LoVo (cell line): Measurements from ENCODE around the gene RTL10.

ENCODE experiments used
- DNase-seq: peaks from one replicate; pipeline ENCODE4 v3.0.0-alpha.2; 2016; ENCODE audit warnings: low spot score

Gene RTL10

DNA sequence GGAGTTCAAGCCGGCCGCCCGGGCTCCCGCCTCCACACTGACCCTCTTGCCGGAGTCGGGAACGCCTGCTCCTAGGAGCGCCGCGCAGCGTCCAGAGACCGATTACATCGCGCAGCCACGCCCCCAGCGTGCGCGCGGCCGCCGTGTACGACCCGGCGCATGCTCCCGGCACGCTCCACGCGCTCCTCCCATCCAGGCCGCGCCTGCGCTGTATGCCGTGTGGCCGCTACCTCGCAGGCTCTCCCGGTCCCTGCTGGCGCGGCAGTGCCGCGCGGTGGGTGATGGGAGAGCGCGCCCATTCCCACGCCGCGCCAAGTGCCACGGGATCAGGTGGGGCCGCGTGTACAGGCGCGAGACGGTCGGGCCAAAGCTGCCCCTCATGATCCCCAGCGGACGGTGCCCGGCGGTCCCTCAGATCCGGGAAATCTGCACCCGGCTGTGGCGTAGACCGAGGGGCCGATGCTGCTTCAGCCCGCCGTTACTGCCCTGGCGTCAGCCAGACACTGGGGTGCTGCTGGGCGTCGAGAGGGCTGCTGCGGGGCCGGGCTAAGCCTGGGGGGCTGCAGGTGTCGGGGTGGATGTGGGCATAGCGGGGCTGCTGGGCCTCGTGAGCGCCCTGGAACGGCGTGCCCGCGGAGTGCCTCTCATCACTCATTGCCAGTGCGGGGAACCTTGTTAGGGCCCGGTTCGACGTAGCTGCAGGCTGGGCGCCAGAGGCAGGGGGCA lies at the start of gene RTL10, which contains the start of gene GNB1L:
RTL10 (minus strand) TSS at position 97 of the 726 bp plus-strand sequence. CDS start 2,613 bp downstream, outside the sequence.
GNB1L (minus strand) TSS at position 97 of the 726 bp plus-strand sequence. CDS start 33,519 bp downstream, outside the sequence.
- DNase-seq, result peak; percentile 98

DNA sequence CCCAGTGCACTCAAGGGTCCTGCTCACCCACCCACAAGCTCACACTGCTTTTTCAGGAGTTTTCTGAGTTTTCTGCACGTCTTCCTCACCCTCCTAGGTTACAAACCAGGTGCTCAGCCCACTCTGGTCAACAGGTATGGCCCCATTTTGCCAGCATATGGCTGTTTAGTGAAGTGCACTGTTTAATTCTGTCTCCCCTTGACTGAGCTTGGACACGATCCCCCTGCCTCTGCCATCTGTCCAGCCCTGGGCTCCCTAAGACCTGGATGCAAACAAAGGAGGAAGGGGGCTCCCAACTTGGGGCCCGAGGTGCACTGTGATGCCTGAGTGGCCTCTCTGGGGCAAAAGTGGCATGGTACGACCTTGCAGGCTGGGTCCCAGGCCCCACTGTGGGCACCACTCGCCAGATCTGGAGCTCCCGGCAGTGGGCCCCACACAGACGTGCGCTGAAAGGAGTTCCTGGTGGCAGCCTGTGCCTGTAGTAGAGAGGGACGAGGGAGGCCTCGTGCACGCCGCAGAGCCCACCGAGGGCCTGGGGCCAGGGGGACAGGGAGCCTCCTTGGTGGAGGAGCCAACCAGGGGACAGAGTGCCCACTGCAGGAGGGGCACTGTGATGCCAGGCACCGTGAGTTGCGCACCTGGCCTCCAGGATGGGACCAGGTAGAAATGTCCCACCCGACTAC lies 49.6 kb upstream of the RTL10 start:
- DNase-seq, result no peak

GRCh38 chr22:19903513-19903912 lies 48.8 kb upstream of the RTL10 start:
- DNase-seq, result no peak

DNA sequence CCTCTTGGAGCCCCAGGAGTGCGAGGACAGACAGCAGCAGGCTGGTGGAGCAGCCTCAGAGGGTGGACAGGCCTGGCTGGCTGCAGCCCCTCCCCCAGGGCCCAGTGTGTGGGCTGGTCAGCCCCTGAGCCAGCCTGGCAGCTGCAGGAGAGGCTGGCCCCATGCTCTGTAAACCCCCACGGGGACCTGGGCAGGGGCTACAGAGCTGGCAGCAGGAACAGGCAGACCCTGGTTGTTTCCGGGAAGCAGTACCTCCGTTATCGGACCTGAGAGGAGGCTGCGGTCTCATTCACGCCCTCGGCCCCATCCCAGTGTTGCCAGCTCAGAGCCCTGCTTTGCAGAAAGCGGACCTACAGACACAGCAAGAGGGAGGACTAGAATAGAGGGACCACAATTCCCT lies 48.4 kb upstream of the RTL10 start:
- DNase-seq, result no peak

DNA sequence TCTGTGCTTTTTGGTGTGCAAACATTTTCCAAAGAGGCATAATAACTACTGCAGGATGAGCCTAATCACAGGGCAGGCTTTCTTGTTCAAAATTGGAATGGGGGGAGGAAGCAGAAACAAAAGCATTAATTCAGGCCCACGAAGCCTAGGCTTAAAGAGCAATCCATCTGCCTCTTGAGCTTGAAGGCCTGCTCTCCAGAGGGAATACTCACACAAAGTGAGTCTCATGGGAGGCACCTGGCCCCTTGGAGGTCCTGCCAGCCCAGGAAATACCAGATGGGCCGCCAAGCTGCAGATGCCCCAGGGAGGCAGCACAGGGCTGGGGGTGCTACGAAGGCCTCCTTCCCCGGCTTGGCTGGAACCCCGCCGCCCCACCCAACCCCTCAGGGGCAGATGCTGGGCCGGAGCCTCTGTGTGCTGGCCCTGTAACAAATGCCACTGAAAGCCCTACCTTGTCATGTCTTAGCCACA lies 47.6 kb upstream of the RTL10 start:
- DNase-seq, result no peak

GRCh38 chr22:19901577-19902244 lies 47.0 kb upstream of the RTL10 start:
- no peak for DNase-seq

GRCh38 chr22:19900707-19901436 lies 46.2 kb upstream of the RTL10 start:
- DNase-seq, result no peak

GRCh38 chr22:19898831-19899567 lies 44.3 kb upstream of the RTL10 start:
- no peak for DNase-seq

DNA sequence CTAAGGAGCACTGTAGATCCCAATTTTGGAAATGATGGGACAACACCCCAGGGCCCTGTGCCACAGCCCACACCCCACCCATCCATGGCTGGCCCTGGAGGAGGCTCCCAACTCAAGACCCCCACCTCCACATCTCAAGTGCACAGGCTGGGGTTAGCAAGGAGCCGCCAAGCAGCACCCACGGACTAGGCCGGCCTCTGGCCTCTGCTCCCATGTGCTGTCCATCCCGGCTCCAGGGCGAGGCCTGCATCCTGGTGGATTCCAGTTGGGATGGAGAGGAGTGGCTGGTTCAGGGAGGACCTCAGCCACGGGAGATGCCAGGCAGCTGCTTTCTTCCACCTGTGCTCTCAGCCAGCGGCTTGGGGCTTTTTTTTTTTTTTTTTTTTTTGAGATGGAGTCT lies 43.5 kb upstream of the RTL10 start:
- no peak for DNase-seq

DNA sequence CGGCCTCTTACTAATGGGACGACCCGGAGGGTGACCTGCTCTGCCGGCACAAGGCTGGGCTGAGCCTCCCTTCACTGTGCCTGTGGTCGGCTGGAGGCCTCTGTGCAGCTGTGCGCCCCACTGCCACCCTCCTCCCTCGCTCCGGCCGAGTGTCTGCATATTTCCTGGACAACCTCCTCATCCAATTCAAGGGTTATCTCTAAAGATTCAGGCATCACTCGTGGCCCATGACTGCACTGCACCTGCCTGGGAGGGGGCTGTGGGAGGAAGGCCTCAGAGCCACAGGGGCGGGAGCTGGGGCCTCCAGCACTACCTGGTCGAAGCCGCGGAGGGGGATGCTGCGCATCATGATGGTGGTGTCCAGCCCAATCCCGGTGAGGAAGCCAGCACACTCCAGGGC lies 43.1 kb upstream of the RTL10 start:
- no peak for DNase-seq

GRCh38 chr22:19896665-19897355 lies 42.1 kb upstream of the RTL10 start:
- DNase-seq, result no peak

DNA sequence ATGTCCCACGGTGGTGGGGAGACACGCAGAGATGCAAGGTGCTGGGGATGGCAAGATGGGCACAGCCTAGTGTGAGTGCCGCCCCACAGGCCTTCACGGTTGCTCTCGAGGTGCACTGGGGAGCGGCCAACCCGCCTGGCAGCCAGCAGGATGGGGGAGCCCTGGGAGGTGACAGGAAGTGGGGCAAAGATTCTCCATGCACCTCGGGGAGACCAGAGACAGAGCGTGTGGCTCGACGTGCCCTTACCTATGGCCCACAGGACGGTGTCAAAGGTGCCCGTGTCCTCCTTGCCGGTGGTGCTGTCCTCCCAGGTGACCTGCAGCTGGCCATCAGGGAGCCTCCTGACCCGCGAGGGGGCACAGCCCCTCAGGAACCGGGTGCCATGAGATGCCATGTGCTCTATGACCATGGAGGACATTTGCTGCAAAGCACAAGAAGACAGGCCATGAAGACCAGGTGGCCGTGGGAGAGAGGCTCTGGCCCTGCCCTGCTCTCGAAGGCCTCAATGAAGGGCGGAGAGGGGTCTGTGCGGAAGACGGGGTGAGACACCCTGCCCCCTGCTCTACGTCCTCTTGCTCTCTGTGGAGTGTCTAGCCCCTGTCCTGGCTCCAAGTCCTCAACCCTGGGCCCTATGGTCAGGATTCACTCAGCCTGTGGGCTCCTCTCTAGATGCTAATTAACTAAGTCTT lies 40.6 kb upstream of the RTL10 start:
- DNase-seq, result no peak

DNA sequence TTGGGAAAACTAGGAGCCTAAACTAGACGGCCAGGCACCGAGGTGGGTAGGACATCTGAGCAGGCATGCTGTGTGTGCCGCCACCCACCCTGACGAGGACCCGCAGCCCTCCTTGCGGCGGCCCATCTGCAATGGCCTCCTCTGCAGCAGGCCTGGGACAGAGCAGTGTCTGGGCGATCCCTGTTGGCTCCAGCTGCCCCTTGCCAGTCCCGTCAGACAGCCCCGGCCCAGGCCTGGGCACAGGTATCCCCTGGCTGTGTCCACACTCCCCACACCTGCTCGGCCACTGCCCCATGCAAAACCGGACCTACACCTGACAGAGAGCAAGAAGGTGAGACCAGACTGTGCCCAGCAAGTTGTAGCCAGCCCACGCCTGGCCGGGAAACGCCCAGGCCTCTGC lies 38.7 kb upstream of the RTL10 start:
- no peak for DNase-seq

GRCh38 chr22:19892925-19893324 lies 38.3 kb upstream of the RTL10 start:
- DNase-seq, result no peak

GRCh38 chr22:19892257-19892879 lies 37.7 kb upstream of the RTL10 start:
- DNase-seq, result no peak

DNA sequence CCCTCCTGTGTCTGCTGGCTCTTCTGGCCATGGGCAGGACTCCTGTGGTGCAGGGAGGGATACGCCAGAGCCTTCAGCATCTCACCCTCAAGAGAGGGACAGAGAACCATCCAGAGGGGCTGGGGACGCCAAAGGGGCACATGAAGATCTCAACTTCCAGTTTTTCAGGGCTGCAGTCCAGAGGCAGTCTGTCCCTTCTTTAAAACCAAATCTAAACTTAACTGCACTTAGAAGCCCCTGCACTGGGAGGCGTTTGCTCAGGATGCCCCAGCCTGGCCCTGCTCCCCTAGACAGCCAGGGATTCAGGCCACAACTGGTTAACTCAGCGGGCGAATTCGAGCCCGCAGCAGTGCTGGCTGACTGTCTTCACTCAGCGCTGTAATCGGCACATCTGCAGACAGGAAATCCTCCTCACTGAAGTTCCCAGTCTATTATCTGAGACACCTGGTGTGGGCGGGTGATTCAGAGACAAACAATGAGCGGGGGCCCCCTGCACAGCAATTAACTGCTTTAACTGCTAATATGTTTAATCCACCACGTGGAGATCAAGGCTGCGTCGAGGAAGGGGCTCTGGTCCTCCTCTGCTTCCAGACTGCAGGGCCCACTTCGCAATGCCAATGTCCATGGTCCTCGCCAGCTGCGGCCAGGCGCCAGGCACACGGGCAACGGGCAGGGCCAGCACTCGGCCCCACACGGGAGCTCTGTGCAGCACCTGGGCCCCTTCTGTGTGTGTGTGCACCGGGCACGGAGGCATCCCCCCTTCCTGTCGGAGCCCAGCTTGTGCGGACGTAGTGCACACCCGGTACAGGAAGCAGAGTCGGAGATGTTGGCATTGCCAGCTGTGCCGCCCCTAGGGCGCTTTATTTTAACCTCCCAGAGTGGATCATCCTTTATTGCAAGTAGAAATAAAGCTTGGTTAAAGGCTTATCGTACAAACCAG lies 36.9 kb upstream of the RTL10 start:
- DNase-seq, result no peak

DNA sequence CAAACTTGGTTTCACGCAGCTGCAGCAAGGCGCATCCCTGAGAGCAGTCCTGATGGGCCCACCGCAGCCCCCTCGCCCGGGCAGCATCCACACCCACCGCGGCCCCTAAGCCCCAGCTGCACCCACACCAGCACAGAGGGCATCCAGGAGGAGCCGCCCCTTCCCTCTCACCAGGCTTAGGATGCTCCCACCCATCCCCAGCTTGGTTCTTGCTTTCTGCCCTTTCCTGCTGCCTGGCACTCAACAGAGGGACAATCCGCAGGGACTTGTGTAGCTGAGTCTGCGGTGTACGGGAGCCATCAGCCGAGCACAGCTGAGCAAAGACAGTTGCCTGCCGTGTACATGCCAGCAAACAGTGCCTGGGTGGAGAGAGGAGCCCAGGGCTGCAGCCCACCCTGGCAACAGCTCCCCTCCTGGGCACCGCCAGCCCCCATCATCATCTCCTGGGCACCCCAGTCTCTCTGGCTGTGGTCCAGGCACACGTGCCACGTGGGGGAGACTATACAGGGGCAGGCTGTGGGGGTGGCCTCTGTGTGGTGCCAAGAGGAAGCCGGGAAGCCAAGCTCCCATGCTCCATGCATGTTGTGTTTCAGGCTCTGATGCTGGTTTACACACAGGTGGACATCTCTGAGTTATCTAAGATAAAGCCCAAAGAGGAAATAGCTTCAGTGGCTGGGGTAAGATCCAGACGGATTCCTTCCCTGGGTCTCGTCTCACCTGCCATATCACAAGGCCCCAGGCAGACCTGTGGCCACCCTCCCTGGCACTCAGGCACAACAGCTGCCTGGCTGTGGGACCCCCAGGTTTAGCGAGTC lies 36.0 kb upstream of the RTL10 start:
- no peak for DNase-seq

DNA sequence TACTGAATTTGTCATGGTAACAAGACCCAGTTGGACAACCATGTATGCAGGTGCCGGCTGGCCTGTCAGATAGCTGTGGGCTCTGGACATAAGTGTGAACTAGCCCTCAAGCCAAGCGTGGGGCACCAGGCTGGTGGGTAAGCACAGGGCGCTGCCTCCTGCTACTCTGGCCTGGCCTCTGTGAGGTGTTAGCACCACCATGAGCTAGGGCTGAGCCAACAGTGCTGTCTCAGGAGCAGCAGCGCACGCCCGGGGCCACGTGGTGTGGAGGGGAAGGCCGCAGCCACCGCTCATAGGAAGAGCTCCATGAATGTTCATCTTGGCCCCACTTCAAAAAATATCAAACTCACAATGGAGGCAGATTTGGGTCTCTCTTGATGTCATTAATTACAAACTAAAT lies 35.3 kb upstream of the RTL10 start:
- no peak for DNase-seq
